ENCODE data around the gene FAM180A. TPM values are rescaled to one million over a fixed set of nuclear protein-coding genes. Genes with fewer than 3 reads are reported as not detected.

Gene FAM180A
- total RNA-seq, 2 experiments from 2014 or later: not detected

- no peaks in the 10 kb centered on the region for H3K9me3 ChIP-seq (ENCODE audit: low read length)
- no peaks in the 10 kb centered on the region for H3K79me2 ChIP-seq (ENCODE audit: insufficient read depth, low read depth, low read length)
- intact Hi-C loops (cut with micrococcal nuclease; ENCODE audit: unreplicated experiment): no loop called here
Measured at GRCh38 chr7:135729230-135729629, 19.4 kb downstream of the FAM180A start.

GRCh38 chr7:135728136-135728669 lies 20.4 kb downstream of the FAM180A start, which contains the start of gene SLC13A4:
Gene SLC13A4, minus strand, starts transcription at chr7:135728186. Its CDS starts 690 bp downstream, at chr7:135727496.
- TF ChIP-seq EZH2phosphoT487 (IDR thresholded peaks at IDR 0.05; ENCODE audit: borderline replicate concordance, low read depth, low read length): no peak
- TF ChIP-seq CTCF (conservative IDR thresholded peaks at IDR 0.05; ENCODE audit: low read length): no peak
- intact Hi-C loops (cut with micrococcal nuclease; ENCODE audit: unreplicated experiment): no loop called here
- H3K4me2 ChIP-seq (ENCODE audit: low read length): no peak within 1 kb of the TSS
- no peak for DNase-seq (ENCODE audit: low spot score)
- no peaks in the 10 kb centered on the region for H3K9me2 ChIP-seq (ENCODE audit: insufficient read depth, low read length)
- no peaks in the 10 kb centered on the region for H3K79me2 ChIP-seq (ENCODE audit: insufficient read depth, low read depth, low read length)
- H3K9me3 ChIP-seq (ENCODE audit: low read length): no peaks in the 10 kb centered on the region
- H2AFZ ChIP-seq (ENCODE audit: low read length): no peak within 1 kb of the TSS
- BruUV-seq (replicated peaks): no TSS peak
- H3K27ac ChIP-seq (ENCODE audit: low read depth, low read length, poor library complexity, severe bottlenecking): no peak within 1 kb of the TSS
- H3K4me1 ChIP-seq (ENCODE audit: insufficient read depth, low read length, poor library complexity, severe bottlenecking): no peaks in the 10 kb centered on the region
- H3K4me3 ChIP-seq (ENCODE audit: low read depth, low read length, poor library complexity, severe bottlenecking): no peak within 1 kb of the TSS
- ChIA-PET CTCF (ENCODE audit: unreplicated experiment) (no interaction called here), POLR2A (interaction anchor here (0.5 kb wide), 1 partner anchor 583 kb away, joined by 4 read pairs; no protein-coding TSS in a partner anchor)
- no peaks in the 10 kb centered on the region for H3K36me3 ChIP-seq (ENCODE audit: insufficient read depth, low read length)
- no peaks in the 10 kb centered on the region for H4K20me1 ChIP-seq (ENCODE audit: insufficient read depth, low read length)

More at GRCh38 chr7:135729230-135729629, 19.4 kb downstream of the FAM180A start:
- H4K20me1 ChIP-seq (ENCODE audit: insufficient read depth, low read length): no peaks in the 10 kb centered on the region
- H2AFZ ChIP-seq (ENCODE audit: low read length): no peak overlapping the region
- H3K4me2 ChIP-seq (ENCODE audit: low read length): no peak overlapping the region
- BruUV-seq (replicated peaks): no TSS peak
- no peak for TF ChIP-seq EZH2phosphoT487 (IDR thresholded peaks at IDR 0.05; ENCODE audit: borderline replicate concordance, low read depth, low read length)
- no peak for TF ChIP-seq CTCF (conservative IDR thresholded peaks at IDR 0.05; ENCODE audit: low read length)
- no peak overlapping the region for H3K27ac ChIP-seq (ENCODE audit: low read depth, low read length, poor library complexity, severe bottlenecking)
- H3K36me3 ChIP-seq (ENCODE audit: insufficient read depth, low read length): no peaks in the 10 kb centered on the region
- no peak for DNase-seq (ENCODE audit: low spot score)
- ChIA-PET POLR2A (interaction anchor here (0.7 kb wide), 1 partner anchor 105 kb away, joined by 3 read pairs; no protein-coding TSS in a partner anchor), CTCF (ENCODE audit: unreplicated experiment) (no interaction called here)
- H3K9me2 ChIP-seq (ENCODE audit: insufficient read depth, low read length): no peaks in the 10 kb centered on the region
- no peaks in the 10 kb centered on the region for H3K4me1 ChIP-seq (ENCODE audit: insufficient read depth, low read length, poor library complexity, severe bottlenecking)
- no peak overlapping the region for H3K4me3 ChIP-seq (ENCODE audit: low read depth, low read length, poor library complexity, severe bottlenecking)

GRCh38 chr7:135726911-135727673 lies 21.5 kb downstream of the FAM180A start:
- H2AFZ ChIP-seq (ENCODE audit: low read length): no peak overlapping the region
- no TSS peak for BruUV-seq (replicated peaks)
- POLR2A ChIA-PET: interaction anchor here (0.6 to 1.3 kb wide), 2 partner anchors 13 to 246 kb away, joined by 3 to 5 read pairs; no protein-coding TSS in a partner anchor
- H3K9me2 ChIP-seq (ENCODE audit: insufficient read depth, low read length): no peaks in the 10 kb centered on the region
- no peaks in the 10 kb centered on the region for H3K36me3 ChIP-seq (ENCODE audit: insufficient read depth, low read length)
- TF ChIP-seq CTCF (conservative IDR thresholded peaks at IDR 0.05; ENCODE audit: low read length) (no peak), EZH2phosphoT487 (IDR thresholded peaks at IDR 0.05; ENCODE audit: borderline replicate concordance, low read depth, low read length) (no peak)
- H3K79me2 ChIP-seq (ENCODE audit: insufficient read depth, low read depth, low read length): no peaks in the 10 kb centered on the region
- H3K4me3 ChIP-seq (ENCODE audit: low read depth, low read length, poor library complexity, severe bottlenecking): no peak overlapping the region
- no peaks in the 10 kb centered on the region for H3K4me1 ChIP-seq (ENCODE audit: insufficient read depth, low read length, poor library complexity, severe bottlenecking)
- no peak overlapping the region for H3K27ac ChIP-seq (ENCODE audit: low read depth, low read length, poor library complexity, severe bottlenecking)
- intact Hi-C loops (cut with micrococcal nuclease; ENCODE audit: unreplicated experiment): no loop called here
- no peaks in the 10 kb centered on the region for H4K20me1 ChIP-seq (ENCODE audit: insufficient read depth, low read length)
- no peaks in the 10 kb centered on the region for H3K9me3 ChIP-seq (ENCODE audit: low read length)
- no peak overlapping the region for H3K4me2 ChIP-seq (ENCODE audit: low read length)
- DNase-seq (ENCODE audit: low spot score): no peak
- CTCF ChIA-PET (ENCODE audit: unreplicated experiment): no interaction called here
